ENCODE measurements around the gene TRAF3IP1.
A peak's percentile ranks its signal among the peaks of the same experiment; 100 is the strongest.
"Not testable (repeated sequence)": the region's sequence is repeated elsewhere in the genome, so short reads cannot be mapped to it uniquely, and the experiment has no call there.

The TRAF3IP1 gene

GRCh38 chr2:238370823-238371372 lies 50.6 kb downstream of the TRAF3IP1 start:
- TF ChIP-seq TAF1 (IDR thresholded peaks at IDR 0.05; ENCODE audit: low read depth, low read length) (no peak), POLR2AphosphoS5 (IDR thresholded peaks at IDR 0.05; ENCODE audit: low read depth, low read length) (no peak), POU2F2 (IDR thresholded peaks at IDR 0.05; ENCODE audit: low read depth, low read length) (no peak), PAX5 (IDR thresholded peaks at IDR 0.05; ENCODE audit: insufficient read depth, low read length, severe bottlenecking) (no peak), POLR2A (IDR thresholded peaks at IDR 0.05; ENCODE audit: low read depth, low read length) (no peak), SPI1 (IDR thresholded peaks at IDR 0.05; ENCODE audit: low read depth, low read length) (no peak)
- DNase-seq (ENCODE audit: insufficient read length, low spot score), result no peak
- FAIRE-seq, result peak; percentile 83

DNA sequence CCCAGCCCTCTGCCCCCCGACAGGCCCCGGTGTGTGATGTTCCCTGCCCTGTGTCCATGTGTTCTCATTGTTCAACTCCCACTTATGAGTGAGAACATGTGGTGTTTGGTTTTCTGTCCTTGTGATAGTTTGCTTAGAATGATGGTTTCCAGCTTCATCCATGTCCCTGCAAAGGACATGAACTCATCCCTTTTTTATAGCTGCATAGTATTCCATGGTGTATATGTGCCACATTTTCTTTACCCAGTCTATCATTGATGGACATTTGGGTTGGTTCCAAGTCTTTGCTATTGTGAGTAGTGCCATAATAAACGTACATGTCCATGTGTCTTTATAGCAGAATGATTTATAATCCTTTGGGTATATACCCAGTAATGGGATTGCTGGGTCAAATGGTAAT lies 52.0 kb downstream of the TRAF3IP1 start:
- not testable (repeated sequence) for DNase-seq (ENCODE audit: insufficient read length, low spot score); FAIRE-seq

DNA sequence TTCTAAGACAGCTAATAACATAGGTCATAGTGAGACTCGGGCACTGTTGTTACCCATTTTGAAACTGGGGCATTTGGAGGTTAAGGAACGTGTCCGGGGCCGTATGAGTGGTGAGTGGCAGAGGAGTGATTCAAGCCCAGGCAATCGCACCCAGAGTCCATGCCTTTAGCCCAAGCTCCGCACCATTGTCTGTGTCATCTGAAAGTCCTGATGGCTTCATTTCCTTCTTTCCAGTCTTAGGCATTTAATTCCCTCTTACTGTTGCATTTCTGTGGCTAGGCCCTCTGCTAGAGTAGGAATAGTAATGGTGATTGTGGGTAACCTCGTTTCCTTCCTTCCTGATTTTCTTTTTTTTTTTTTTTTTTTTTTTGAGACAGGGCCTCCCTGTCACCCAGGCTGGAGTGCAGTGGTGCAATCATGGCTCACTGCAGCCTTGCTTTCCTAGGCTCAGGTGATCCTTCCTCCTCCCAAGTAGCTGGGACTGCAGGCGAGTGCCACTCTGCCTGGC lies 56.6 kb downstream of the TRAF3IP1 start:
- no peak for TF ChIP-seq POLR2A (IDR thresholded peaks at IDR 0.05; ENCODE audit: low read depth, low read length)
- TF ChIP-seq SPI1 (IDR thresholded peaks at IDR 0.05; ENCODE audit: low read depth, low read length), result no peak
- TF ChIP-seq POU2F2 (IDR thresholded peaks at IDR 0.05; ENCODE audit: low read depth, low read length), result no peak
- no peak for TF ChIP-seq POLR2AphosphoS5 (IDR thresholded peaks at IDR 0.05; ENCODE audit: low read depth, low read length)
- TF ChIP-seq TAF1 (IDR thresholded peaks at IDR 0.05; ENCODE audit: low read depth, low read length), result no peak
- TF ChIP-seq PAX5 (IDR thresholded peaks at IDR 0.05; ENCODE audit: insufficient read depth, low read length, severe bottlenecking), result no peak
- no peak for DNase-seq (ENCODE audit: insufficient read length, low spot score)

DNA sequence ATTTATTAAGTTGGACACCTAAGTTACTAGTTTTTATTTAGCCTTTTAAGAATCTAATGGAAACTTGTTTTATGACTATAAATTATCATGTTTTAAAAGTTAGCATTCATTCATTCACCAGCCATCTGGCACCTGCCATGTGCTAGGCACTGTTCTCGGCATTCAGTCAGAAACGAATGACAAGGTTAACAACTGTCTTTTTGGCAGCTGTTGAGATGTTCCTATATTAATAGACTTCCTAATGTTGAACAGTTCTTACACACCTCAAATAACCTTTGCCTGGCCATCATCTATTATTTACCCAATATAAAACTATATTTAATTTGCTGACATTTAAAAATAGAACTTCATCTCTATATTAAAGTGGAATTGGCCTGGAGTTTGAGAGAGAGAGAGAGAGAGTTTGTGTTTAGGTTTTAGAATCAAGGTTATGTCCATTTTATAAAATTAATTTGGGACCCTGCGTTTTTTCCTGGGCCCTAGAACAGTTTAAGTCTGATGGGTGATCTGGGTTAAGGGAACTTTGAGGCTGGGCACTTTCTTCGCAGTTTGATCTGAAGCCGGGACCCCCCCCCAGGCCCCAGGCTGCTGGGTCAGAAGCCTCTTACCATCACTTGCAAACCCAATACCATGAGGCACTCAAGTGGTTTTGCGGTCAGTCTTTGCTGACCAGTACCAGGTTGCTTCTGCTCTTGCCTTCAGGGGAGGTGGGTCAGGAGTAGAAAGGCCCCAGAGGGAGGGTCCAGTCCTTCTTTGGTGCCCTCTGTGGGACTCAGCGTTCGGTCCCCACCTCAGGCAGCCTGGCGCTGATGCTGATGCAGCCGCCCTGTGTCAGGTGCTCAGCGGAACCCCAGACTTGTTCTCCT lies 58.1 kb downstream of the TRAF3IP1 start:
- DNase-seq (ENCODE audit: insufficient read length, low spot score), result no peak
- TF ChIP-seq PAX5 (IDR thresholded peaks at IDR 0.05; ENCODE audit: insufficient read depth, low read length, severe bottlenecking) (no peak), POLR2A (IDR thresholded peaks at IDR 0.05; ENCODE audit: low read depth, low read length) (no peak), SPI1 (IDR thresholded peaks at IDR 0.05; ENCODE audit: low read depth, low read length) (no peak), POU2F2 (IDR thresholded peaks at IDR 0.05; ENCODE audit: low read depth, low read length) (no peak), POLR2AphosphoS5 (IDR thresholded peaks at IDR 0.05; ENCODE audit: low read depth, low read length) (no peak), TAF1 (IDR thresholded peaks at IDR 0.05; ENCODE audit: low read depth, low read length) (no peak)
- no peak for FAIRE-seq

More for the DNA sequence above, 56.6 kb downstream of the TRAF3IP1 start:
- peak; percentile 45 for FAIRE-seq

DNA sequence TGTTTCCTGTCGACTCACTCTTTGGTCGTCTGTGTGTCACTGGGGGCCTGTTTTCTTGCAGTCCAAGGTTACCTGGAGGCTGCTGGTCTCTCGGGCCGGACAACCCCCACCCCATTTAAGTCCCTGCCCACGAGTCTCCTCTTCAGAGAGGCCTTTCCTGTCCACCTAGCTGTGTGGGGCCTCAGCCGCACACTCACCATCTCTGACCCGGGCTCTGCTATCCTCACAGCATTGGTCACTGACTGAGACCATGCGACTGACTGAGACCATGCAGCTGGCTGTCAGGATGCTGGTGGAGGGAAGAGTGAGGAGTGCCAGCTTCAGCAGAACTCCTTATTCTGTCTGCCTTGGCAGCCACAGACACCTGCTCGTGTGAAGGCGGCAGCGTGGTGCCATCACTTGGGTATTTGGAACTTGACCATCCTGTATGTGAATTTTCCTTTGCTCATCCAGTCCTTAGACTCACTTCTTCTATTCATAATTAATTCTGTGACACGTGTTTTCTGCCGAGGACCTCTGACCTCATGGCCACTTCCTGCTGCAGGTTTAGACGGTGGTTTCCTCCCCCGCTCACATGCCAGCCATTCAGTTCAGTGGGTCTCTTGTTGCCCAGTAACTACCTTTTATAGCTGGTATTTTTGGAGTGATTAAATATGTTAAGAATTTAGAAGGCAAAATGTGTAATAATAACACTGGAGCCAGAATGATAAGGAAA lies 58.9 kb downstream of the TRAF3IP1 start:
- DNase-seq (ENCODE audit: insufficient read length, low spot score) (no peak), FAIRE-seq (no peak)
- TF ChIP-seq SPI1 (IDR thresholded peaks at IDR 0.05; ENCODE audit: low read depth, low read length), result peak; percentile 26; the same call in 1 of the 2 replicates
- no peak for TF ChIP-seq POLR2AphosphoS5 (IDR thresholded peaks at IDR 0.05; ENCODE audit: low read depth, low read length)
- TF ChIP-seq POLR2A (IDR thresholded peaks at IDR 0.05; ENCODE audit: low read depth, low read length), result no peak
- TF ChIP-seq TAF1 (IDR thresholded peaks at IDR 0.05; ENCODE audit: low read depth, low read length), result no peak

- no peak for FAIRE-seq
- DNase-seq (ENCODE audit: insufficient read length, low spot score), result no peak
- no peak for TF ChIP-seq SPI1 (IDR thresholded peaks at IDR 0.05; ENCODE audit: low read depth, low read length)
- no peak for TF ChIP-seq POU2F2 (IDR thresholded peaks at IDR 0.05; ENCODE audit: low read depth, low read length)
- TF ChIP-seq POLR2A (IDR thresholded peaks at IDR 0.05; ENCODE audit: low read depth, low read length), result no peak
- TF ChIP-seq TAF1 (IDR thresholded peaks at IDR 0.05; ENCODE audit: low read depth, low read length), result no peak
- TF ChIP-seq PAX5 (IDR thresholded peaks at IDR 0.05; ENCODE audit: insufficient read depth, low read length, severe bottlenecking), result no peak
- no peak for TF ChIP-seq POLR2AphosphoS5 (IDR thresholded peaks at IDR 0.05; ENCODE audit: low read depth, low read length)
Observed at GRCh38 chr2:238380336-238380735, 60.0 kb downstream of the TRAF3IP1 start.

DNA sequence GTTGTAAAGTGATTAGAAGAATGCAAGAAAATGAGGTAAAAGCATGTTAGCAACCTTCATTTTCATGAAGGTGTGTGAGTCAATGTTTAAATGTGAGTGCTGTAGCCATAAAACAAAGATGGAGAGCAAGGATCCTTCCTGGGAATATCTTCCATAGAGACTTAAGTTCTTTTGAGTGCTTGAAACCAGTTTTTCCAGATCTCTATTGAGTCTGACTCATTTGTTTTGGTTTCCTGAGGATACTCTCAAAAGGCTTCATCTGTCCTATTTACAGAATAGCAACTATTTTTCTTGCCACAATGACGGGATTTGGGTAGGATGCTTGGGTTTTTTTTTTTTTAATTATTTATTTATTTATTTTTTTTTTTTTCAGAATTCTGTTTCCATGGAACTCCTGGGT lies 60.5 kb downstream of the TRAF3IP1 start:
- no peak for TF ChIP-seq POLR2AphosphoS5 (IDR thresholded peaks at IDR 0.05; ENCODE audit: low read depth, low read length)
- no peak for TF ChIP-seq PAX5 (IDR thresholded peaks at IDR 0.05; ENCODE audit: insufficient read depth, low read length, severe bottlenecking)
- no peak for TF ChIP-seq POU2F2 (IDR thresholded peaks at IDR 0.05; ENCODE audit: low read depth, low read length)
- TF ChIP-seq POLR2A (IDR thresholded peaks at IDR 0.05; ENCODE audit: low read depth, low read length), result no peak
- no peak for TF ChIP-seq SPI1 (IDR thresholded peaks at IDR 0.05; ENCODE audit: low read depth, low read length)
- no peak for TF ChIP-seq TAF1 (IDR thresholded peaks at IDR 0.05; ENCODE audit: low read depth, low read length)
- FAIRE-seq, result no peak
- DNase-seq (ENCODE audit: insufficient read length, low spot score), result no peak

DNA sequence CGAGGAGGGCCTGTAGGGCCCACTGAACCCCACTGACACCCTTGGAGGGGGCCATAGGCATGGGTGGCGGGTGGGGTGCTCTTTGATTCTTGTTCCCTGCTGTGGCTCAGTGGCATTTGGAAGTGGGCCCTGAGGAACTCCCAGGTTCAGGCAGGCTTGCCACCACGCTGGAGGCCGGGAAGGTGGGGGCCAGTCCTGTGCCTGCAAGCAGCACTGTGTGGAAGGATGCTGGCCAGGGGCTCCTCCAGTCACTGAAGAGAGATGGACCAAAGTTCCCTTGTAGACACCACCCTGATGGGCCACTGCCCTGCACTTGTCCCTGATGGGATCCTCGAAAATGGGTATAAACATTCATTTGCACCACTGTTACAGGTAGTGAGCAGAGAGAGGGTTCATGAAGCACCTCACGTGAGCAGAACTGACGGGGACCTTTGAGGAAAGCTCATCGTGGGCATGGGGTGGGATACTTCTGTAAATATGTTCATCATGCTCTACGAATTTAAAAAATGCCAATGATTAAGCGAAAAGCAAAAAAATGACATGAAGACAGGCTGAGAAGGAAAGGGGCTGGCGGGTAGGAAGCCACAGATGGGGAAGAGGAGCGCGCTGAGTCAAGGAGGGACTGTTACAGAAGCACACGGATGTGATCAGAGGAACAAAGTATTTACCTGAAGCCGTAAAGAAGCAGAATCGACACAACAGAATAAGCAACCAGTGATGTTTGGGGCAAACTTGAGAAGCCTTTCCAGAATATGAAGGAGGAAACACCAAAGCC lies 61.2 kb downstream of the TRAF3IP1 start:
- DNase-seq (ENCODE audit: insufficient read length, low spot score) (no peak), FAIRE-seq (no peak)
- TF ChIP-seq POU2F2 (IDR thresholded peaks at IDR 0.05; ENCODE audit: low read depth, low read length) (no peak), TAF1 (IDR thresholded peaks at IDR 0.05; ENCODE audit: low read depth, low read length) (no peak), POLR2A (IDR thresholded peaks at IDR 0.05; ENCODE audit: low read depth, low read length) (no peak), SPI1 (IDR thresholded peaks at IDR 0.05; ENCODE audit: low read depth, low read length) (no peak), PAX5 (IDR thresholded peaks at IDR 0.05; ENCODE audit: insufficient read depth, low read length, severe bottlenecking) (no peak), POLR2AphosphoS5 (IDR thresholded peaks at IDR 0.05; ENCODE audit: low read depth, low read length) (no peak)

DNA sequence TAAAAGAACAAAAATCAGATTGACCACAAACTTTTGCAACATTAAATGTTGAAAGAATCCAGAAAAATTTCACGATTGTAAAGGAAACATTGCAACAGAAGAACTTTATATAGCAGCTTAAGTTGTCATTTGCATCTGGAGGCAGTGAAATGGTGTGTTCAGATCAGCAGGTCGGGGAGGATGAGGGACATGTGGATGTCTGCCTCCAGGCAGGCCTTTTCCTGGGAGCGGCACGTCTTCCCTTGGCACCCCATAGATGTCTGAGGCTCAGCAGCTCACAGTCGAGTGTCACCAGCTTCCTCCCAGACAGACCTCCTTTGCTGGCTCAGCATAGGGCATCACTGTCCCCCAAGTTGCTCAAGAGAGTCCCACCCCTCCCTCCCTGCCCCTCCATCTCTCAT lies 62.1 kb downstream of the TRAF3IP1 start:
- TF ChIP-seq TAF1 (IDR thresholded peaks at IDR 0.05; ENCODE audit: low read depth, low read length), result no peak
- no peak for TF ChIP-seq PAX5 (IDR thresholded peaks at IDR 0.05; ENCODE audit: insufficient read depth, low read length, severe bottlenecking)
- no peak for TF ChIP-seq POU2F2 (IDR thresholded peaks at IDR 0.05; ENCODE audit: low read depth, low read length)
- TF ChIP-seq POLR2AphosphoS5 (IDR thresholded peaks at IDR 0.05; ENCODE audit: low read depth, low read length), result no peak
- no peak for TF ChIP-seq POLR2A (IDR thresholded peaks at IDR 0.05; ENCODE audit: low read depth, low read length)
- TF ChIP-seq SPI1 (IDR thresholded peaks at IDR 0.05; ENCODE audit: low read depth, low read length), result no peak
- FAIRE-seq (no peak), DNase-seq (ENCODE audit: insufficient read length, low spot score) (no peak)
